NB4 (cell line): Measurements from ENCODE around the gene AMH.

Experiments
- DNase-seq: peaks from one replicate; pipeline ENCODE4 v3.0.0; 2010; ENCODE audit warnings: low read depth
- H3K4me3 ChIP-seq: one replicate; pipeline ENCODE4 v1.5.1; 2011; ENCODE audit warnings: mild to moderate bottlenecking, low read depth, low read length, moderate library complexity
- MYC ChIP-seq: IDR thresholded peaks from 2 replicates; pipeline ENCODE4 v1.6.1; 2011; ENCODE audit warnings: low read depth, low read length
- POLR2A ChIP-seq: IDR thresholded peaks from 2 replicates; pipeline ENCODE4 v1.6.1; 2011; ENCODE audit warnings: mild to moderate bottlenecking; ENCODE audit not compliant: insufficient read length; ENCODE audit errors: extremely low read depth
- TF ChIP-seq, protein P1 (sequence below): IDR thresholded peaks from 2 replicates; pipeline ENCODE4 v1.6.1; 2011; ENCODE audit warnings: low read depth, low read length
- TF ChIP-seq, protein P2 (sequence below): IDR thresholded peaks from one replicate; pipeline ENCODE4 v1.5.1; 2012; ENCODE audit warnings: low read depth, low read length

Gene AMH

DNA sequence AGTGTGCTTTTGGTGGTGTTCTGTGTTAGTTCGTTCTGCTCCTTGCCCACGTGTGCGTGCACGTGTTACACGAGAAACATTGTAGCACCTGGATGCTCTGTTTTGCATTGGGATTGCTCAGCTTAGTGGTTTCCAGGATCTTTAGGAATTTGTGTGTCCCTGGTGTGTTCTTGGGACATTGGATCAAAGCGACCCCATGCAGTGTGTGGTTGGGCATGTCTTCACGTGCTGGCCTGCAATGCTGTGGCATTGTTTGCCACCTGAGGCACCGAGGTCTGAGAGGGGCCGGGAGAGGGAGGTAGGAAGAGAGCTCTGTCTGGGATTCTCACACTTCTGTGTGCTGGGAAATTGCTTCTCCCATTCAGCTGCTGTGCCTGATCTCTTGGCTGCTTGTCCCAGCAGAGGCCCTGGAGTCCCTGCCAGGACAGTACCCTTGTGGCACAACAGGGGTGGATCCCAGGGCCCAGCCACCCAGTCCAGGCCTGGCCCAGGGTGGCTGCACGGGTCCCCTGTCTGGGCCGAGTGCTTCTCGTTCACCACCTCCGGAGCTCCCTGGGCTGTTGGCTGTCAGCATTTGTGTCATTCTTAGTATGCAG lies 24.3 kb upstream of the AMH start:
- TF ChIP-seq POLR2A (no peak), MYC (no peak)
- TF ChIP-seq, protein P1, sequence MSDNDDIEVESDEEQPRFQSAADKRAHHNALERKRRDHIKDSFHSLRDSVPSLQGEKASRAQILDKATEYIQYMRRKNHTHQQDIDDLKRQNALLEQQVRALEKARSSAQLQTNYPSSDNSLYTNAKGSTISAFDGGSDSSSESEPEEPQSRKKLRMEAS, result no peak
- TF ChIP-seq, protein P2, sequence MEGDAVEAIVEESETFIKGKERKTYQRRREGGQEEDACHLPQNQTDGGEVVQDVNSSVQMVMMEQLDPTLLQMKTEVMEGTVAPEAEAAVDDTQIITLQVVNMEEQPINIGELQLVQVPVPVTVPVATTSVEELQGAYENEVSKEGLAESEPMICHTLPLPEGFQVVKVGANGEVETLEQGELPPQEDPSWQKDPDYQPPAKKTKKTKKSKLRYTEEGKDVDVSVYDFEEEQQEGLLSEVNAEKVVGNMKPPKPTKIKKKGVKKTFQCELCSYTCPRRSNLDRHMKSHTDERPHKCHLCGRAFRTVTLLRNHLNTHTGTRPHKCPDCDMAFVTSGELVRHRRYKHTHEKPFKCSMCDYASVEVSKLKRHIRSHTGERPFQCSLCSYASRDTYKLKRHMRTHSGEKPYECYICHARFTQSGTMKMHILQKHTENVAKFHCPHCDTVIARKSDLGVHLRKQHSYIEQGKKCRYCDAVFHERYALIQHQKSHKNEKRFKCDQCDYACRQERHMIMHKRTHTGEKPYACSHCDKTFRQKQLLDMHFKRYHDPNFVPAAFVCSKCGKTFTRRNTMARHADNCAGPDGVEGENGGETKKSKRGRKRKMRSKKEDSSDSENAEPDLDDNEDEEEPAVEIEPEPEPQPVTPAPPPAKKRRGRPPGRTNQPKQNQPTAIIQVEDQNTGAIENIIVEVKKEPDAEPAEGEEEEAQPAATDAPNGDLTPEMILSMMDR, result no peak
- no peak for DNase-seq
- no peak overlapping the region for H3K4me3 ChIP-seq

DNA sequence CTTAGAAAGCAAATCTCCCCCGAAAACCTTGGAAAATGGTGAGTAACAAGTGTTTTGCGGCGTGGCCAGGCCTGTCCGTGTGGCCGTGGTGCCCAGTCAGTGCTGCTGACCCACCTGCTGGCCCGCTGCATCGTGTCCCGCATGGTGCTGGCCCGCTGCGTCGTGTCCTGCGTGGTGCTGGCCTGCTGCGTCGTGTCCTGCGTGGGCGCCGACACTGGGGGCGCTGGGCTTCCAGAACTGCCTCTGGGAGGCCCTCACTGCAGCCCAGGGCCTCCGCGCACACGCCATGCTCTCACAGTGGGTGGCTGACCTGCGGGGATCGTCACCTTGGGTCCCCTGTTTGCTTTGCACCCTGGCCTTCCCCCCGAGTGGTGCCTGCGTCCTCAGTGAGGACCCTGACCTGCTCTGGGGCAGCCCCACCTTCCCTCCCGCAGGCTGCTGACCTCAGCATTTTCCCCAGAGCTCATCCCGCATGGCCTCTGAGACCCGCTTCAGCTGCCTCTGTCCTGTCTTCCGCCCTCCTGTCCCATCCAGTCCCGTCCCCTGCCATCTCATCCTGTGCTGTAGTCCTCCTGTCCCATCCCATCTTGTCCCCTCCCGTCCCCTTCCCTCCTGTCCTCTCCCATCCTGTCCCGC lies 23.6 kb upstream of the AMH start:
- DNase-seq, result no peak
- H3K4me3 ChIP-seq, result peak overlapping the region; percentile 48
- TF ChIP-seq, protein P1, result 0 out of 2 replicates have a peak, but pooled peaks have one; percentile 8
- no peak for TF ChIP-seq POLR2A

DNA sequence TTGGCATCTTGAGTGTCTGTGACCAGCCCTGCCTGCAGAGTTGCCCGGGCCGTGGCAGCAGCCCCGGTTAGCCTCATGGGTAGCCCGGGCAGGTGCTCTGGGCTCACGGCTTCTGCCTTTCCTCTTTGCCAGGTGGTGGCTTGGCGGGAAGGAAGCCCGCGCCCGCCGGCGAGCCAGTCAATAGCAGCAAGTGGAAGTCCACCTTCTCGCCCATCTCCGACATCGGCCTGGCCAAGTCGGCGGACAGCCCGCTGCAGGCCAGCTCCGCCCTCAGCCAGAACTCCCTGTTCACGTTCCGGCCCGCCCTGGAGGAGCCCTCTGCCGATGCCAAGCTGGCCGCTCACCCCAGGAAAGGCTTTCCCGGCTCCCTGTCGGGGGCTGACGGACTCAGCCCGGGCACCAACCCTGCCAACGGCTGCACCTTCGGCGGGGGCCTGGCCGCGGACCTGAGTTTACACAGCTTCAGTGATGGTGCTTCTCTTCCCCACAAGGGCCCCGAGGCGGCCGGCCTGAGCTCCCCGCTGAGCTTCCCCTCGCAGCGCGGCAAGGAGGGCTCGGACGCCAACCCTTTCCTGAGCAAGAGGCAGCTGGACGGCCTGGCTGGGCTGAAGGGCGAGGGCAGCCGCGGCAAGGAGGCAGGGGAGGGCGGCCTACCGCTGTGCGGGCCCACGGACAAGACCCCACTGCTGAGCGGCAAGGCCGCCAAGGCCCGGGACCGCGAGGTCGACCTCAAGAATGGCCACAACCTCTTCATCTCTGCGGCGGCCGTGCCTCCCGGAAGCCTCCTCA lies 22.9 kb upstream of the AMH start:
- no peak for TF ChIP-seq MYC
- TF ChIP-seq, protein P1, result no peak
- TF ChIP-seq, protein P2, result no peak
- TF ChIP-seq POLR2A, result no peak
- H3K4me3 ChIP-seq, result peak overlapping the region; percentile 48
- DNase-seq, result no peak

DNA sequence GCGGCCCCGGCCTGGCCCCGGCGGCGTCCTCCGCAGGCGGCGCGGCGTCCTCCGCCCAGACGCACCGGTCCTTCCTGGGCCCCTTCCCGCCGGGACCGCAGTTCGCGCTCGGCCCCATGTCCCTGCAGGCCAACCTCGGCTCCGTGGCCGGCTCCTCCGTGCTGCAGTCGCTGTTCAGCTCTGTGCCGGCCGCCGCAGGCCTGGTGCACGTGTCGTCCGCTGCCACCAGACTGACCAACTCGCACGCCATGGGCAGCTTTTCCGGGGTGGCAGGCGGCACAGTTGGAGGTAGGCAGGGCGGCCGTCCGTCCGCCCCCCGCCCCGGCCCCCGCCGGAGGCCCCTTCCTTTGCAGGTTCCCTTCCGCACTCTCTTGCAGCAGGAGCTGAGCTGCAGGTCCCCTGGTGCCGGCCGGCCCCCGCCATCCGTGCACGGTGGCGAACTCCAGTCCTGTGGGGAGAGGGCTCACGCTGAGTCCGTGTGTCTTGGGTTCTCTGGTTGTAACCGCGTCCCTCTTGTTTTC lies 22.2 kb upstream of the AMH start:
- peak; percentile 83 for DNase-seq
- TF ChIP-seq POLR2A (no peak), MYC (peak; percentile 73)
- TF ChIP-seq, protein P1, result peak; percentile 83
- TF ChIP-seq, protein P2, result no peak
- peak overlapping the region; percentile 48 for H3K4me3 ChIP-seq

DNA sequence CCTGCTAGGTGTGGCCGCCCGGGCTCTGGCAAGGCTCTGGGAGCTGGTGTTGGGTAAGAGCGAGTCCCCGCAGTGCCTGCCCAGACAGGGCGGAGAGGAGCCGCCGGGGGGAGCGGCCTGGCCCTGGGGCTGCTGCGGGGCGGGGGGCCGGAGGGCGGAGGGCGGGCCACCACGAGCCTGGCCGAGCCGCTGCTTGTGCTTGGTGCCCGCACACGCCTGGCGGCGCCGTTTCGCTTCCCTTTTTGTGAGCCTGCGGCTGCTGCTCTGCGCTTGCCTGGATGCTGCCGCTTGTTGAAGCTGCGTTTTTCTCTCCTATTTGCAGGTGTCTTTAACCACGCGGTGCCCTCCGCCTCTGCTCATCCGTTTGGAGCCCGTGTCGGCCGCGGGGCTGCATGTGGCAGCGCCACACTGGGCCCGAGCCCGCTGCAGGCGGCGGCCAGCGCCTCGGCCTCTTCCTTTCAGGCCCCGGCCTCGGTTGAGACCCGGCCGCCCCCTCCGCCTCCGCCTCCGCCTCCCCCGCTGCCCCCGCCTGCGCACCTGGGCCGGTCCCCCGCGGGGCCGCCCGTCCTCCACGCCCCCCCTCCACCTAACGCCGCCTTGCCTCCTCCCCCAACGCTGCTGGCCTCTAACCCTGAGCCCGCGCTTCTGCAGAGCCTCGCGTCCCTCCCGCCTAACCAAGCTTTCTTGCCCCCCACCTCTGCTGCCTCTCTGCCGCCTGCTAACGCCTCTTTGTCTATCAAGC lies 21.5 kb upstream of the AMH start:
- peak overlapping the region; percentile 46 for H3K4me3 ChIP-seq

More for the DNA sequence above, 21.5 kb upstream of the AMH start:
- peak; percentile 94 for DNase-seq
- TF ChIP-seq MYC (peak; percentile 90), POLR2A (no peak)
- TF ChIP-seq, protein P2, result no peak
- TF ChIP-seq, protein P1, result peak; percentile 82
